WTC11 (cell line): ENCODE measurements around the gene WNK2. TPM values are rescaled to one million over a fixed set of nuclear protein-coding genes. Genes with fewer than 3 reads are reported as not detected.
A peak's percentile ranks its signal among the peaks of the same experiment; 100 is the strongest.

ENCODE experiments used
- ATAC-seq: fragments of 200-7000 bp; cut with Tn5 transposase; 2 replicates; pipeline ENCODE4 v1.10.0; 2021; ENCODE audit warnings: mild to moderate bottlenecking, moderate library complexity
- CTCF ChIA-PET: fragments of 300-600 bp; sonication (Branson Sonifier 250); formaldehyde crosslinking; loops from one replicate; lab custom pipeline; 2021; ENCODE audit warnings: antibody characterized with exemption; lab: Charles Lee
- POLR2A ChIA-PET: fragments of 350-600 bp; sonication (Branson Sonifier 250); formaldehyde crosslinking; loops from one replicate; lab custom pipeline; 2021; ENCODE audit warnings: antibody characterized with exemption; lab: Charles Lee
- DNase-seq: peaks from one replicate; pipeline ENCODE4 v3.0.0; 2021; ENCODE audit warnings: low spot score
- H3K27ac Mint-ChIP-seq: 2 replicates; pipeline ENCODE4 v1.8.0; 2021; ENCODE audit warnings: mixed read lengths
- H3K27me3 Mint-ChIP-seq: 2 replicates; pipeline ENCODE4 v1.8.0; 2021; ENCODE audit warnings: low read depth, mild to moderate bottlenecking, moderate library complexity, mixed read lengths
- H3K36me3 Mint-ChIP-seq: 2 replicates; pipeline ENCODE4 v1.8.0; 2021; ENCODE audit warnings: mixed read lengths
- H3K4me1 Mint-ChIP-seq: 2 replicates; pipeline ENCODE4 v1.8.0; 2022; ENCODE audit warnings: mixed read lengths
- H3K4me3 Mint-ChIP-seq: 2 replicates; pipeline ENCODE4 v1.8.0; 2021; ENCODE audit warnings: mild to moderate bottlenecking, moderate library complexity, mixed read lengths
- H3K9me3 Mint-ChIP-seq: 2 replicates; pipeline ENCODE4 v1.8.0; 2021; ENCODE audit warnings: mixed read lengths
- ARID4B ChIP-seq: sonication (generic); formaldehyde crosslinking; IDR thresholded peaks from 2 replicates; pipeline ENCODE4 v1.8.0; 2023; ENCODE audit warnings: missing genetic modification reagents, mild to moderate bottlenecking, borderline replicate concordance
- CDX4 ChIP-seq: fragments of 250-450 bp; sonication (Bioruptor Pico); IDR thresholded peaks from 2 replicates; pipeline ENCODE4 v1.9.0; 2021; ENCODE audit warnings: moderate library complexity, mild to moderate bottlenecking, inconsistent platforms, borderline replicate concordance
- ELF4 ChIP-seq: sonication (generic); formaldehyde crosslinking; IDR thresholded peaks from 2 replicates; pipeline ENCODE4 v1.8.1; 2022; ENCODE audit warnings: low read depth, mild to moderate bottlenecking, moderate library complexity, missing genetic modification reagents
- FOXP1 ChIP-seq: sonication (generic); formaldehyde crosslinking; IDR thresholded peaks from 2 replicates; pipeline ENCODE4 v1.8.0; 2022; ENCODE audit warnings: missing genetic modification reagents, mild to moderate bottlenecking, moderate library complexity, borderline replicate concordance
- HMGXB4 ChIP-seq: sonication (generic); formaldehyde crosslinking; IDR thresholded peaks from 2 replicates; pipeline ENCODE4 v1.8.1; 2023; ENCODE audit warnings: mild to moderate bottlenecking, moderate library complexity, missing genetic modification reagents
- NR1H2 ChIP-seq: sonication (generic); formaldehyde crosslinking; IDR thresholded peaks from 2 replicates; pipeline ENCODE4 v1.9.0; 2021; ENCODE audit warnings: mild to moderate bottlenecking, moderate library complexity, missing genetic modification reagents
- NR3C1 ChIP-seq: sonication (generic); formaldehyde crosslinking; conservative IDR thresholded peaks from 2 replicates; pipeline ENCODE4 v1.8.1; 2023; ENCODE audit warnings: low read depth, mild to moderate bottlenecking, missing genetic modification reagents
- PRDM15 ChIP-seq: sonication (generic); formaldehyde crosslinking; IDR thresholded peaks from 2 replicates; pipeline ENCODE4 v1.8.0; 2022; ENCODE audit warnings: missing genetic modification reagents
- PRRX2 ChIP-seq: fragments of 250-450 bp; sonication (Bioruptor Pico); IDR thresholded peaks from 2 replicates; pipeline ENCODE4 v1.8.0; 2021; ENCODE audit warnings: mild to moderate bottlenecking
- USF1 ChIP-seq: sonication (generic); formaldehyde crosslinking; IDR thresholded peaks from 2 replicates; pipeline ENCODE4 v1.8.0; 2022; ENCODE audit warnings: mild to moderate bottlenecking, missing genetic modification reagents
- ZMAT4 ChIP-seq: fragments of 250-450 bp; sonication (Bioruptor Pico); IDR thresholded peaks from 2 replicates; pipeline ENCODE4 v1.9.0; 2021; ENCODE audit warnings: mild to moderate bottlenecking
- ZNF219 ChIP-seq: sonication (generic); formaldehyde crosslinking; IDR thresholded peaks from 2 replicates; pipeline ENCODE4 v1.8.0; 2023; ENCODE audit warnings: missing genetic modification reagents, mild to moderate bottlenecking, borderline replicate concordance
- total RNA-seq: library from RNA; stranded (reverse); gene quantifications from 3 replicates; pipeline ENCODE4 v1.2.3, GENCODE V29; 2021

The WNK2 gene
- total RNA-seq, 1 experiment from 2014 or later, result 120 TPM

- TF ChIP-seq PRDM15 (CRISPR knock-in tag), result no peak
These were observed 3.6 kb downstream of the WNK2 start (continued) for GRCh38 chr9:93187574-93187973.

- H3K27ac Mint-ChIP-seq, result peak overlapping the region; percentile 80
- TF ChIP-seq ZMAT4 (no peak), HMGXB4 (CRISPR knock-in tag) (no peak), FOXP1 (no peak), ELF4 (no peak), PRDM15 (CRISPR knock-in tag) (no peak), ZNF219 (no peak), NR3C1 (CRISPR knock-in tag) (no peak), ARID4B (CRISPR knock-in tag) (no peak), NR1H2 (no peak), PRRX2 (CRISPR knock-in tag) (no peak), USF1 (CRISPR knock-in tag) (no peak), CDX4 (CRISPR knock-in tag) (no peak)
- H3K27me3 Mint-ChIP-seq, result peaks cover under 1% of the 10 kb centered on the region
- H3K36me3 Mint-ChIP-seq, result no peaks in the 10 kb centered on the region
- H3K9me3 Mint-ChIP-seq, result no peaks in the 10 kb centered on the region
- DNase-seq (no peak), ATAC-seq (no peak)
- no peak overlapping the region for H3K4me3 Mint-ChIP-seq
- ChIA-PET POLR2A (interaction anchor here (0.5 kb wide), 1 partner anchor 189 kb away, joined by 3 read pairs; no protein-coding TSS in a partner anchor), CTCF (interaction anchor here (0.7 to 2.9 kb wide), 10 partner anchors 9 to 378 kb away, joined by 3 to 10 read pairs (median 6); partner anchors contain the start of gene NINJ1)
- peaks cover 67% of the 10 kb centered on the region for H3K4me1 Mint-ChIP-seq
These were observed 4.8 kb downstream of the WNK2 start for GRCh38 chr9:93188426-93189368.
